GM23248 (cell line): Measurements from ENCODE around the gene DGKI. TPM values are rescaled to one million over a fixed set of nuclear protein-coding genes. Genes with fewer than 3 reads are reported as not detected.

Experiments
- DNase-seq: peaks from one replicate; pipeline ENCODE4 v3.0.0-alpha.2; 2015
- H2AFZ ChIP-seq: fragments of 200-600 bp; sonication (generic); 2 replicates; pipeline ENCODE4 v1.6.1; 2016; ENCODE audit warnings: antibody characterized with exemption
- H3F3A ChIP-seq: fragments of 200-600 bp; sonication (generic); 2 replicates; pipeline ENCODE4 v1.6.1; 2016; ENCODE audit warnings: mild to moderate bottlenecking, antibody characterized with exemption, mixed run types; ENCODE audit not compliant: insufficient read depth
- H3K27ac ChIP-seq: fragments of 200-600 bp; sonication (generic); 2 replicates; pipeline ENCODE4 v1.5.1; 2016; ENCODE audit warnings: mild to moderate bottlenecking
- H3K27me3 ChIP-seq: fragments of 200-600 bp; sonication (generic); replicated peaks from 2 replicates; pipeline ENCODE4 v1.6.1; 2016; ENCODE audit warnings: mild to moderate bottlenecking; ENCODE audit not compliant: insufficient read depth
- H3K36me3 ChIP-seq: fragments of 200-600 bp; sonication (generic); 2 replicates; pipeline ENCODE4 v1.6.1; 2016; ENCODE audit warnings: low read depth, mild to moderate bottlenecking
- H3K4me1 ChIP-seq: fragments of 200-600 bp; sonication (generic); 2 replicates; pipeline ENCODE4 v1.6.1; 2016; ENCODE audit warnings: mild to moderate bottlenecking; ENCODE audit not compliant: insufficient read depth
- H3K4me2 ChIP-seq: fragments of 200-600 bp; sonication (generic); one replicate; pipeline ENCODE4 v1.6.1; 2016; ENCODE audit warnings: mild to moderate bottlenecking; ENCODE audit not compliant: unreplicated experiment
- H3K4me3 ChIP-seq: fragments of 200-600 bp; sonication (generic); 2 replicates; pipeline ENCODE4 v1.5.1; 2016; ENCODE audit warnings: mild to moderate bottlenecking
- H3K79me2 ChIP-seq: fragments of 200-600 bp; sonication (generic); 2 replicates; pipeline ENCODE4 v1.6.1; 2016; ENCODE audit warnings: mild to moderate bottlenecking; ENCODE audit not compliant: insufficient read depth
- H3K9ac ChIP-seq: fragments of 200-600 bp; sonication (generic); 2 replicates; pipeline ENCODE4 v1.6.1; 2016; ENCODE audit warnings: mild to moderate bottlenecking
- H3K9me2 ChIP-seq: fragments of 200-600 bp; sonication (generic); 2 replicates; pipeline ENCODE4 v1.6.1; 2016; ENCODE audit warnings: mixed run types, mild to moderate bottlenecking, moderate library complexity; ENCODE audit not compliant: insufficient read depth
- H3K9me3 ChIP-seq: fragments of 200-600 bp; sonication (generic); one replicate; pipeline ENCODE4 v1.6.1; 2017; ENCODE audit warnings: low read depth
- H4K20me1 ChIP-seq: fragments of 200-600 bp; sonication (generic); 2 replicates; pipeline ENCODE4 v1.6.0; 2016; ENCODE audit not compliant: insufficient read depth
- EZH2 ChIP-seq: fragments of 200-600 bp; sonication (generic); IDR thresholded peaks from 2 replicates; pipeline ENCODE4 v1.6.1; 2018; ENCODE audit warnings: antibody characterized with exemption, mild to moderate bottlenecking; ENCODE audit not compliant: insufficient read depth, poor library complexity, severe bottlenecking
- EZH2phosphoT487 ChIP-seq: fragments of 200-600 bp; sonication (generic); IDR thresholded peaks from 2 replicates; pipeline ENCODE4 v1.6.1; 2018; ENCODE audit warnings: antibody characterized with exemption, moderate library complexity, mild to moderate bottlenecking, low read depth; ENCODE audit not compliant: insufficient read depth
- WGBS, 2 experiments: methylation state at CpG; one replicate each; pipeline ENCODE4 v1.1.6; 2015 to 2017; ENCODE audit warnings: low lambda C conversion rate in 2 of 2, low coverage in 1 of 2; ENCODE audit errors: missing lambda C conversion rate in 2 of 2; 5-methylcytosine and 5-hydroxymethylcytosine counted together
- in situ Hi-C: fragments of 300-500 bp; cut with MboI; formaldehyde crosslinking; loops from 2 replicates; pipeline ENCODE4 v1.15.0; 2020
- polyA plus RNA-seq: library from polyadenylated mRNA; unstranded; fragments of >200 nt; fragmentation: Nextera tagmentation; extraction: Ambion mirVana; gene quantifications from 2 replicates; pipeline ENCODE4 v1.2.1, GENCODE V29; 2016
- total RNA-seq: library from RNA; depleted of rRNA; stranded (reverse); fragments of >200 nt; shearing (Covaris generic); gene quantifications from 2 replicates; pipeline ENCODE4 v1.2.3, GENCODE V29; 2014

The DGKI gene
- total and polyA plus RNA-seq, 2 experiments from 2014 or later: 5.4 to 25.9 TPM

DNA sequence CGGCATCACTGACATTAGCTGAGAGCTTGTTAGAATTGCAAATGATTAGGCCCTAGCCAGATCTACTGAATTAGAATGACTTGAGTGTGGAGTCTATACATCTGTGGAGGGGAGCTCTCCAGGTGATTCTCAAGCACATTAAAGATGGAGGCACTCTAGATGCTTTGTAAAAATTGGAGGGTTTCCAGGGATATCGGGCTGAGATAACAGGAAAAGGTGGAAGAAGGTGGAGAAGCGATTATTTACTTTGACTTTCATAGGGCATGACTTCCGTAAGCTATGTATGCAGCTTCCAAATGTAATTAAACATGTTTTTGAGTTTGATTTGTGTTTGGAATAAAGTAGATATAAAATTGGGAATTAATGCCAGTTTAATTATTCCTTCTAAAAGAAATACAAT lies 268.2 kb downstream of the DGKI start:
- no peak overlapping the region for H3K27ac ChIP-seq
- no peaks in the 10 kb centered on the region for H3K27me3 ChIP-seq
- H3K4me2 ChIP-seq: no peak overlapping the region
- no peaks in the 10 kb centered on the region for H3K79me2 ChIP-seq
- in situ Hi-C loops: loop anchor here (25.0 kb wide), 1 partner anchor 1166 kb away; no protein-coding TSS in a partner anchor
- no peaks in the 10 kb centered on the region for H3K9me2 ChIP-seq
- WGBS, 2 experiments: 79 to 87% methylated on average over 4 of the region's 4 CpGs
- DNase-seq: no peak
- H3K36me3 ChIP-seq: peaks cover 18% of the 10 kb centered on the region
- no peak overlapping the region for H3K9ac ChIP-seq
- H3F3A ChIP-seq: peaks cover 18% of the 10 kb centered on the region
- no peaks in the 10 kb centered on the region for H3K9me3 ChIP-seq
- TF ChIP-seq EZH2phosphoT487 (no peak), EZH2 (no peak)
- H3K4me3 ChIP-seq: no peak overlapping the region
- no peak overlapping the region for H2AFZ ChIP-seq
- peaks cover 33% of the 10 kb centered on the region for H3K4me1 ChIP-seq
- H4K20me1 ChIP-seq: no peaks in the 10 kb centered on the region

DNA sequence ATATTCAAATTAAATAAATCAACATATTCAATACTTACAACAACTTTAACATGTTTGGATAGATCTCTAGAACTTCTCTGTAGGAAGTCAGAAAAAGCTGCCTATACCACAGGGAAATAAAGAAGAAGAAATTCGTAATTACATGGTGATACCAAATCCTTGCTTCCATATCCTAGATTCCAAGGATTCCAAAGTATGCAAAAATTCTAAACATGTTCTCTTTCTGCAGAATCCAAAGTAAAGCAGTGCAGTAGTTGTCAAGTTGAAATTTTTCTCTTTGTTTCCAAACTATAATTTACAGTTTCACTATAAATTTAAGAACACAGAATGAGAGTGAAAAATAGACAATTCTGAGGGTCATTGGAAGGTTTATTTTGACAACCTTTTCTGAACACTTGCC lies 269.6 kb downstream of the DGKI start:
- Histone ChIP-seq H3K27me3 (no peaks in the 10 kb centered on the region), H4K20me1 (no peaks in the 10 kb centered on the region), H3K9me2 (no peaks in the 10 kb centered on the region), H3K79me2 (no peaks in the 10 kb centered on the region), H3K4me1 (peaks cover 33% of the 10 kb centered on the region), H2AFZ (no peak overlapping the region), H3K36me3 (peaks cover 15% of the 10 kb centered on the region), H3F3A (peaks cover 19% of the 10 kb centered on the region), H3K9me3 (no peaks in the 10 kb centered on the region), H3K9ac (no peak overlapping the region), H3K4me2 (no peak overlapping the region), H3K27ac (no peak overlapping the region), H3K4me3 (no peak overlapping the region)
- in situ Hi-C loops: loop anchor here (25.0 kb wide), 1 partner anchor 1165 kb away; no protein-coding TSS in a partner anchor
- TF ChIP-seq EZH2 (no peak), EZH2phosphoT487 (no peak)
- 52 to 67% methylated on average over 1 of the region's 1 CpG for WGBS, 2 experiments
- no peak for DNase-seq

DNA sequence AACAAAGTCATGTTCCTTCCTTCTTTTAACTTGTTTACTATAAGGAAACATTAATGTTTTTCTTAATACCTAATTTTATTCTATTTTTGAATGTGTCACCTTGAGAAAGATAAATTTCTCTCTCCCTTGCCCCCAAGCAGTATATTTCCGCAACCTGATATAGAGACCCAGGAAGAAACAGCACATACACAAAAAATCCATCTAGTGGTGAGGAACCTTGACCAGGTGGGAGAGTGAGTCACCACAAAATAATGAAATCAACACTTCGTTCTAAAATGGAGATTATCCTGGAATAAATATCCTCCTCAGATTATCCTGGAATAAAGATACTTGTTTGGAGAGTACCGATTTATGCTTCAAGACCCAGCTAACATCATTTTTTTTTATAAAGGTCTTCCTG lies 270.3 kb downstream of the DGKI start:
- H3K4me1 ChIP-seq: peaks cover 33% of the 10 kb centered on the region
- peaks cover 15% of the 10 kb centered on the region for H3K36me3 ChIP-seq
- no peak overlapping the region for H3K9ac ChIP-seq
- H4K20me1 ChIP-seq: no peaks in the 10 kb centered on the region
- H3F3A ChIP-seq: peaks cover 24% of the 10 kb centered on the region
- H3K9me2 ChIP-seq: no peaks in the 10 kb centered on the region
- H3K9me3 ChIP-seq: no peaks in the 10 kb centered on the region
- 96 to 100% methylated on average over 3 of the region's 3 CpGs for WGBS, 2 experiments
- no peak for DNase-seq
- no peaks in the 10 kb centered on the region for H3K27me3 ChIP-seq
- in situ Hi-C loops: loop anchor here (25.0 kb wide), 1 partner anchor 1164 kb away; no protein-coding TSS in a partner anchor
- no peak overlapping the region for H3K27ac ChIP-seq
- H2AFZ ChIP-seq: no peak overlapping the region
- H3K4me3 ChIP-seq: no peak overlapping the region
- TF ChIP-seq EZH2 (no peak), EZH2phosphoT487 (no peak)
- no peak overlapping the region for H3K4me2 ChIP-seq
- H3K79me2 ChIP-seq: no peaks in the 10 kb centered on the region

DNA sequence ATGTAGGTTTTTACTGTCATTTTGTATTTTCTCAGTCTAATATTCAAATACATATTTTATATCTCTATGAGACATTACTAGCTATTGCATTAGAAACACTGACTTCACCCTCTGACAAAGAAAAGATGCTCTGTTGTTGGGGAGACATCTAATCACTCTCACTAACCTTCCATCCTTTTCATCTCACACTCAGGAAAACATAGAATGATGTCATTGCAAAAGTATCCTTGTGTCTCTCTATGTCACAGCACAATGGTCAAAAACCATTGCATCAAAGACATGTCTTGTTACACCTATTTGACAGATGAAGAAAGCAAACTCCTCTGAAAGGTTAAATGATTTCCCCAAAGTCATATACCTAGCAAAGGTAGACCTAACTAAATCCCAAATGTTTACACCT lies 272.0 kb downstream of the DGKI start:
- H3K9ac ChIP-seq: no peak overlapping the region
- peaks cover 15% of the 10 kb centered on the region for H3K36me3 ChIP-seq
- H3K27ac ChIP-seq: no peak overlapping the region
- peaks cover 19% of the 10 kb centered on the region for H3K4me1 ChIP-seq
- H3K9me3 ChIP-seq: no peaks in the 10 kb centered on the region
- no peak for DNase-seq
- no peak overlapping the region for H2AFZ ChIP-seq
- H3K27me3 ChIP-seq: no peaks in the 10 kb centered on the region
- H3K79me2 ChIP-seq: no peaks in the 10 kb centered on the region
- peaks cover 16% of the 10 kb centered on the region for H3F3A ChIP-seq
- no peak overlapping the region for H3K4me3 ChIP-seq
- no peak for TF ChIP-seq EZH2phosphoT487
- no peak for TF ChIP-seq EZH2
- no peaks in the 10 kb centered on the region for H3K9me2 ChIP-seq
- H3K4me2 ChIP-seq: no peak overlapping the region
- in situ Hi-C loops: loop anchor here (25.0 kb wide), 1 partner anchor 1163 kb away; no protein-coding TSS in a partner anchor
- no peaks in the 10 kb centered on the region for H4K20me1 ChIP-seq
